Measurements from ENCODE around the gene ZSWIM5.

Gene ZSWIM5

GRCh38 chr1:45018599-45019230 is 187.7 kb downstream of the ZSWIM5 start:
- H3K4me1 ChIP-seq: peaks cover 9 to 15% (median 12%) of the 10 kb centered on the region in 10 experiments
- H3K4me3 ChIP-seq: no peak overlapping the region
- no peak for TF ChIP-seq Cebpa-rat (IDR thresholded peaks at IDR 0.05)
- no peak overlapping the region for H3K27ac ChIP-seq
- no peaks in the 10 kb centered on the region for H3K27me3 ChIP-seq
- H3K9me3 ChIP-seq (replicated peaks in 1 of 11): peaks cover 0 to 3% (median 0%) of the 10 kb centered on the region in 11 experiments; a peak in 2 of 22 replicates
- H3K36me3 ChIP-seq: peaks cover 7 to 17% (median 13%) of the 10 kb centered on the region in 11 experiments; a peak in 17 of 22 replicates
- no peaks in the 10 kb centered on the region; a peak in 1 of 22 replicates for H4K20me1 ChIP-seq
- no peak overlapping the region for H3K9ac ChIP-seq
- 0 out of 22 replicates have a peak overlapping the region, but pooled peaks of 1 of the 11 experiments have one; percentile 43 for H3K4me2 ChIP-seq

GRCh38 chr1:45016767-45017166 is 189.6 kb downstream of the ZSWIM5 start:
- Histone ChIP-seq H3K9me3 (replicated peaks in 1 of 11) (no peaks in the 10 kb centered on the region), H3K27ac (no peak overlapping the region), H3K9ac (peak overlapping the region in 1 of 11 experiments; percentile 34; a peak in 1 of 22 replicates), H3K4me1 (peaks cover 21 to 28% (median 25%) of the 10 kb centered on the region in 10 experiments), H3K4me3 (no peak overlapping the region), H4K20me1 (no peaks in the 10 kb centered on the region; a peak in 1 of 22 replicates), H3K36me3 (peaks cover 7 to 21% (median 13%) of the 10 kb centered on the region in 11 experiments; a peak in 17 of 22 replicates), H3K4me2 (no peak overlapping the region), H3K27me3 (no peaks in the 10 kb centered on the region)
- no peak for TF ChIP-seq Cebpa-rat (IDR thresholded peaks at IDR 0.05)

- no peak overlapping the region for H3K27ac ChIP-seq
- no peak overlapping the region for H3K4me2 ChIP-seq
- no peaks in the 10 kb centered on the region for H3K9me3 ChIP-seq (replicated peaks in 1 of 11)
- no peak overlapping the region for H3K4me3 ChIP-seq
- no peaks in the 10 kb centered on the region for H3K27me3 ChIP-seq
- peak overlapping the region in 5 of 11 experiments; percentile 5 to 34 (median 26); a peak in 5 of 22 replicates for H3K9ac ChIP-seq
- H4K20me1 ChIP-seq: no peaks in the 10 kb centered on the region; a peak in 1 of 22 replicates
- H3K36me3 ChIP-seq: peaks cover 7 to 21% (median 13%) of the 10 kb centered on the region in 11 experiments; a peak in 17 of 22 replicates
- H3K4me1 ChIP-seq: peaks cover 26 to 34% (median 30%) of the 10 kb centered on the region in 10 experiments
- no peak for TF ChIP-seq Cebpa-rat (IDR thresholded peaks at IDR 0.05)
These were observed 190.2 kb downstream of the ZSWIM5 start for GRCh38 chr1:45016090-45016697.

GRCh38 chr1:45015683-45016082 is 190.7 kb downstream of the ZSWIM5 start:
- no peaks in the 10 kb centered on the region for H3K9me3 ChIP-seq (replicated peaks in 1 of 11)
- H3K4me1 ChIP-seq: peaks cover 26 to 34% (median 30%) of the 10 kb centered on the region in 10 experiments
- H3K4me2 ChIP-seq: no peak overlapping the region
- H3K36me3 ChIP-seq: peaks cover 7 to 21% (median 13%) of the 10 kb centered on the region in 11 experiments; a peak in 17 of 22 replicates
- H3K27ac ChIP-seq: no peak overlapping the region
- peaks cover 0 to 2% (median 0%) of the 10 kb centered on the region in 11 experiments; a peak in 5 of 22 replicates for H4K20me1 ChIP-seq
- H3K4me3 ChIP-seq: no peak overlapping the region
- H3K27me3 ChIP-seq: no peaks in the 10 kb centered on the region
- TF ChIP-seq Cebpa-rat (IDR thresholded peaks at IDR 0.05): no peak
- H3K9ac ChIP-seq: peak overlapping the region in 5 of 11 experiments; percentile 5 to 43 (median 26); a peak in 4 of 22 replicates

DNA sequence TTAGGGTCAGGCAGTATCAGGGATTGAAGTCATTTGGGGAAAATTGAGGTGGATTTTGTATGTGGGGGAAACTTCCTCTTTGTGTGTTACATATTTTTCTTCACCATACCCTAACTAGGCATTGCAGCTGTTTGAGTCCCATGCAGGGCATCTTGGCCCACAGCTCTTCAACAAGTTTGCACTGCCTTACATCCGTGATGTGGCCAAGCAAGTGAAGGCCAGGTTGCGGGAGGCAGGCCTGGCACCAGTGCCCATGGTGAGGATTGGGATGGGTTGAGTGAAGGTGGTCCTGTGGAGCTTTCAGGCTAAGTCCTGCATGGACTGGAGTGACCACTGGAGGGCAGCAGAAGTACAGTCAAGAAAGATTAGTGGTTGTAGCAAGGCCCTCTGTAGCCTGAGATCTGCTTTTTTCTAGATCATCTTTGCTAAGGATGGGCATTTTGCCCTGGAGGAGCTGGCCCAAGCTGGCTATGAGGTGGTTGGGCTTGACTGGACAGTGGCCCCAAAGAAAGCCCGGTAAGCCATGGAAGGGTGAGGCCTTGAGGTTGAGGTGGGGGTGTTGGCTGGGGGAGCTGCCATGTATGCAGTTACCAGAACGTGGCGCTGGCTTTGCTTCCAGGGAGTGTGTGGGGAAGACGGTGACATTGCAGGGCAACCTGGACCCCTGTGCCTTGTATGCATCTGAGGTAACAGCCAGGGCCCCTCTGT is 191.9 kb downstream of the ZSWIM5 start:
- H4K20me1 ChIP-seq: peaks cover 0 to 14% (median 9%) of the 10 kb centered on the region in 11 experiments; a peak in 9 of 22 replicates
- no peaks in the 10 kb centered on the region for H3K27me3 ChIP-seq
- H3K36me3 ChIP-seq: peaks cover 8 to 25% (median 15%) of the 10 kb centered on the region in 11 experiments; a peak in 18 of 22 replicates
- TF ChIP-seq Cebpa-rat (IDR thresholded peaks at IDR 0.05): no peak
- peak overlapping the region in 5 of 11 experiments; percentile 97 to 98 (median 97); a peak in 8 of 22 replicates for H3K4me2 ChIP-seq
- H3K4me3 ChIP-seq: no peak overlapping the region
- peak overlapping the region in 5 of 11 experiments; percentile 12 to 88 (median 83); a peak in 4 of 22 replicates for H3K9ac ChIP-seq
- peaks cover 32 to 42% (median 36%) of the 10 kb centered on the region in 10 experiments for H3K4me1 ChIP-seq
- H3K9me3 ChIP-seq (replicated peaks in 1 of 11): no peaks in the 10 kb centered on the region
- H3K27ac ChIP-seq: no peak overlapping the region

DNA sequence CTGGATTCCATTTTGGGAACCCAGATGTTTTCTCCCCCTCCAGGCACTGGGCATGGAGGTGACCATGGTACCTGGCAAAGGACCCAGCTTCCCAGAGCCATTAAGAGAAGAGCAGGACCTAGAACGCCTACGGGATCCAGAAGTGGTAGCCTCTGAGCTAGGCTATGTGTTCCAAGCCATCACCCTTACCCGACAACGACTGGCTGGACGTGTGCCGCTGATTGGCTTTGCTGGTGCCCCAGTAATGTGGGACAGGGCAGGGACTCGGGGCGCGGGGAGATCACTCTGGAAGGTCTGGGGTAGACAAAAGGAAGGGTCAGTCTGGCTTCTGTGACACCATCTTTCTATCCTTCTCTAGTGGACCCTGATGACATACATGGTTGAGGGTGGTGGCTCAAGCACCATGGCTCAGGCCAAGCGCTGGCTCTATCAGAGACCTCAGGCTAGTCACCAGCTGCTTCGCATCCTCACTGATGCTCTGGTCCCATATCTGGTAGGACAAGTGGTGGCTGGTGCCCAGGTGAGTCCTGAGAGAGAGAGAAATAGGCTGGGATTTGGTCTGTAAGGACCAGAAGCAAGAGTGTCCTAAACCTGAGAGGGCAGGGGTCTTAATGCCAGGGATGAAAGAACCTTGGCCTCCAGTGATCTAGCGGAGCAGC is 192.7 kb downstream of the ZSWIM5 start:
- H3K36me3 ChIP-seq: peaks cover 14 to 33% (median 23%) of the 10 kb centered on the region in 11 experiments
- H3K9me3 ChIP-seq (replicated peaks in 1 of 11): no peaks in the 10 kb centered on the region
- no peak for TF ChIP-seq Cebpa-rat (IDR thresholded peaks at IDR 0.05)
- H3K4me2 ChIP-seq: peak overlapping the region; percentile 91 to 99 (median 97)
- peak overlapping the region in 9 of 10 experiments; percentile 87 to 99 (median 96); a peak in 16 of 20 replicates for H3K4me3 ChIP-seq
- no peaks in the 10 kb centered on the region for H3K27me3 ChIP-seq
- peaks cover 0 to 20% (median 9%) of the 10 kb centered on the region in 11 experiments; a peak in 9 of 22 replicates for H4K20me1 ChIP-seq
- H3K4me1 ChIP-seq: peaks cover 30 to 43% (median 35%) of the 10 kb centered on the region in 10 experiments
- H3K9ac ChIP-seq: peak overlapping the region in 10 of 11 experiments; percentile 80 to 88 (median 84); a peak in 19 of 22 replicates
- peak overlapping the region in 2 of 11 experiments; percentile 75 to 76; a peak in 2 of 22 replicates for H3K27ac ChIP-seq

DNA sequence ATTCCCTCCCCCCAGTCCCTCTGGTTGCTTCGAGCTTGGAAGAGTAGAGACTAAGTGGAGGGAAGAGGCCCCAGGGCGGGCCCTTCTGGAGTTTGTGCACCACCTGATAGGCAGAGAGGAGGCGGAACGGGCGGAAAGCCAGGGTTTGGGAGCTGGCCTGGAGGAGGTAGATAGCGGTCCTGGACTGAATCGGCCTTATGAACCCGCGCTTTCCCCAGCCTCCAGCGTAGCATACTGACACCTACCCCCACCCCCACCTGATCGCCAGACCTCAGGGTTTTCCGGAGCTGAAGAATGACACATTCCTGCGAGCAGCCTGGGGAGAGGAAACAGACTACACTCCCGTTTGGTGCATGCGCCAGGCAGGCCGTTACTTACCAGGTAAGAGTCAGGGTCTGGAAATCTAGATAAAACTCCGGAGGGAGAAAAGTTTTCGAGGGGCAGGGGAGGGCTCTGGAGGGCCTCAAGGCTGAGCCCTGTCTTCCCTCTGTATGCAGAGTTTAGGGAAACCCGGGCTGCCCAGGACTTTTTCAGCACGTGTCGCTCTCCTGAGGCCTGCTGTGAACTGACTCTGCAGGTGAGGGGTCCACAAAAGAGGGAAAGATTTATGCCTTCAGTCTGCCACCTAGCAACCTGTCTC is 193.6 kb downstream of the ZSWIM5 start:
- H3K36me3 ChIP-seq: peaks cover 23 to 42% (median 32%) of the 10 kb centered on the region in 11 experiments
- no peak for TF ChIP-seq Cebpa-rat (IDR thresholded peaks at IDR 0.05)
- peaks cover 0 to 22% (median 9%) of the 10 kb centered on the region in 11 experiments; a peak in 9 of 22 replicates for H4K20me1 ChIP-seq
- H3K9me3 ChIP-seq (replicated peaks in 1 of 11): no peaks in the 10 kb centered on the region
- peak overlapping the region; percentile 91 to 99 (median 97) for H3K4me2 ChIP-seq
- peak overlapping the region; percentile 76 to 88 (median 83) for H3K9ac ChIP-seq
- H3K27ac ChIP-seq: peak overlapping the region; percentile 48 to 81 (median 75)
- peaks cover 30 to 43% (median 35%) of the 10 kb centered on the region in 10 experiments for H3K4me1 ChIP-seq
- peak overlapping the region; percentile 73 to 99 (median 94) for H3K4me3 ChIP-seq
- H3K27me3 ChIP-seq: no peaks in the 10 kb centered on the region

Data from BLaER1 treated with 17β-estradiol and CSF1 and Interleukin-3, amounts not matched to agents 10 nM and 100 nM (cell line).